ENCODE data around the gene GJD2.

GJD2 gene

GRCh38 chr15:34729886-34730285, 24.9 kb downstream of the GJD2 start:
- no peak for DNase-seq (ENCODE audit: low read depth)
- H3K4me3 ChIP-seq (ENCODE audit: low read length): no peak overlapping the region
- TF ChIP-seq, protein P1, sequence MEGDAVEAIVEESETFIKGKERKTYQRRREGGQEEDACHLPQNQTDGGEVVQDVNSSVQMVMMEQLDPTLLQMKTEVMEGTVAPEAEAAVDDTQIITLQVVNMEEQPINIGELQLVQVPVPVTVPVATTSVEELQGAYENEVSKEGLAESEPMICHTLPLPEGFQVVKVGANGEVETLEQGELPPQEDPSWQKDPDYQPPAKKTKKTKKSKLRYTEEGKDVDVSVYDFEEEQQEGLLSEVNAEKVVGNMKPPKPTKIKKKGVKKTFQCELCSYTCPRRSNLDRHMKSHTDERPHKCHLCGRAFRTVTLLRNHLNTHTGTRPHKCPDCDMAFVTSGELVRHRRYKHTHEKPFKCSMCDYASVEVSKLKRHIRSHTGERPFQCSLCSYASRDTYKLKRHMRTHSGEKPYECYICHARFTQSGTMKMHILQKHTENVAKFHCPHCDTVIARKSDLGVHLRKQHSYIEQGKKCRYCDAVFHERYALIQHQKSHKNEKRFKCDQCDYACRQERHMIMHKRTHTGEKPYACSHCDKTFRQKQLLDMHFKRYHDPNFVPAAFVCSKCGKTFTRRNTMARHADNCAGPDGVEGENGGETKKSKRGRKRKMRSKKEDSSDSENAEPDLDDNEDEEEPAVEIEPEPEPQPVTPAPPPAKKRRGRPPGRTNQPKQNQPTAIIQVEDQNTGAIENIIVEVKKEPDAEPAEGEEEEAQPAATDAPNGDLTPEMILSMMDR (conservative IDR thresholded peaks at IDR 0.05; ENCODE audit: low read depth, low read length): no peak

GRCh38 chr15:34729056-34729455, 25.7 kb downstream of the GJD2 start:
- TF ChIP-seq, protein P1 (conservative IDR thresholded peaks at IDR 0.05; ENCODE audit: low read depth, low read length): no peak
- no peak for DNase-seq (ENCODE audit: low read depth)
- no peak overlapping the region for H3K4me3 ChIP-seq (ENCODE audit: low read length)

DNA sequence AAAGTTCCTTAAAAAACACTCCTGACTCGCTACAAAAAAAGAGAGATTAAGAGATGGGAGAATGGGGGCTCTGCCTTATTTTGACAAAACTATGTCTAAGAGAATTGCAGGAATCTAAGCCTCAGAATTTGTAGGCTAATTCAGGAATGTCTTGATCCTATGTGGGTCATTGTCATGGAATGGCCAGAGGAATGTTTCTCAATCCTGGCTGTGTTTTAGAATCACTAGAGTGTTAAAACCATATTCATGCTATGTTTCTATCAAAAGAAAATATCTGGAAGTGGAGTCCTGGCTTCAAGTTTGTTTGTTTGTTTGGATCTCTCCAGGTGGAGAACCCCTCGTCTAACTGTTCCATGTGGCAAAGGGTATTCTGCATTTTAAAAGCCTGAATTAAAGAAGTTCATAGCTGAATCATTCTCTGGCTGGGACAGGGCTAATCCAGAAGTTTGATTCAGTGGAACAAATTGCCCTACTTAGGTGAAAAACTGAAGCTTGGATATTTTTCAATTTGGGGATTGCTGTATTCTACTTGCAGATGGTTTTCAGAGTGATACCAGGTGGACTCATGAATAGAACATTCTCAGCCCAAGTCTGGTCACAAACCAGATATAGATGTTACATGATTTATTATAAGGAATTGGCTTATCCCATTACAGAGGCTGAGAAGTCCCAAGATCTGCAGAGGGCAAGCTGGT, 28.2 kb downstream of the GJD2 start:
- TF ChIP-seq, protein P1 (conservative IDR thresholded peaks at IDR 0.05; ENCODE audit: low read depth, low read length): no peak
- H3K4me3 ChIP-seq (ENCODE audit: low read length): no peak overlapping the region
- DNase-seq (ENCODE audit: low read depth): peak; percentile 35

DNA sequence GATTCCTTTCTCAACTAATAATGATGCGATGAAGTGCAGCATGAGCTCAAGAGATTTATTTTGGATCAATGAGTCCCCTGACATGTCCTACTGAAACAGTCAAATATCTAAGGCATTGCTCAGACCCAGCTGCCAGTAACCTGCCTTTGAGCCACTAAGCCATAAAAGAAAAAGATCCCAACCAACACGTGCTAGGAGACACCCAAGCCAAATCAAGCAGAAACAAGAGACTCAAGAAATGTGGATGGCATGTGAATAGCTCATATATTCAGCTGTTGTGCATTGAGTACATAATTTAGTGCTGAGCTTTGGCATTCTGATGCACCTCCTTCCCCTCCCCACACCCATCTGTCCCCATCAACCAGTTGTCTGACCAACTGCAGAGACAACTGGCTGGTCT, 29.2 kb downstream of the GJD2 start:
- DNase-seq (ENCODE audit: low read depth): peak; percentile 38
- H3K4me3 ChIP-seq (ENCODE audit: low read length): no peak overlapping the region
- TF ChIP-seq, protein P1 (conservative IDR thresholded peaks at IDR 0.05; ENCODE audit: low read depth, low read length): no peak

- H3K4me3 ChIP-seq (ENCODE audit: low read length): no peak overlapping the region
- TF ChIP-seq, protein P1 (conservative IDR thresholded peaks at IDR 0.05; ENCODE audit: low read depth, low read length): no peak
Observed at GRCh38 chr15:34724481-34724880, 30.3 kb downstream of the GJD2 start.

DNA sequence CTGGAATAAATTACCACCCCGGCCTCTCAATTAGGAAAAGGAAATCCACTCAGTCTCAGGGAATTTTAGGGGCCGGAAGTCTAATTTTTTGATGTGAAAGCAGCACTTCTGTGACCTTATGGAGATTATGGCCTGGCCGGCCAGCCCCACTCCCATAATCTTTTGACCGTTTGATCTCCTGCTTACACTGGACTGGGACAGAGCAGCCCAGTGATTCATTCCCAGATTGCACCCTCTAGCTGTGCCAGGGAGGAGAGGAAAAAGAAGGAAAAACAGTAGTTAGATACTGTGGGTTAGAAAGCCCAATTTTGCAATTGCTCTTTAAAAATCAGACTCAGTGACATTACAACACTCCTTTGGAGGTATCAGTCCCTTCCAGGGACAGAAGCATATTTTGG, 32.4 kb downstream of the GJD2 start:
- TF ChIP-seq, protein P1 (conservative IDR thresholded peaks at IDR 0.05; ENCODE audit: low read depth, low read length): peak; percentile 10
- H3K4me3 ChIP-seq (ENCODE audit: low read length): peak overlapping the region; percentile 1
- DNase-seq (ENCODE audit: low read depth): peak; percentile 70

More at GRCh38 chr15:34724481-34724880, 30.3 kb downstream of the GJD2 start:
- no peak for DNase-seq (ENCODE audit: low read depth)

DNA sequence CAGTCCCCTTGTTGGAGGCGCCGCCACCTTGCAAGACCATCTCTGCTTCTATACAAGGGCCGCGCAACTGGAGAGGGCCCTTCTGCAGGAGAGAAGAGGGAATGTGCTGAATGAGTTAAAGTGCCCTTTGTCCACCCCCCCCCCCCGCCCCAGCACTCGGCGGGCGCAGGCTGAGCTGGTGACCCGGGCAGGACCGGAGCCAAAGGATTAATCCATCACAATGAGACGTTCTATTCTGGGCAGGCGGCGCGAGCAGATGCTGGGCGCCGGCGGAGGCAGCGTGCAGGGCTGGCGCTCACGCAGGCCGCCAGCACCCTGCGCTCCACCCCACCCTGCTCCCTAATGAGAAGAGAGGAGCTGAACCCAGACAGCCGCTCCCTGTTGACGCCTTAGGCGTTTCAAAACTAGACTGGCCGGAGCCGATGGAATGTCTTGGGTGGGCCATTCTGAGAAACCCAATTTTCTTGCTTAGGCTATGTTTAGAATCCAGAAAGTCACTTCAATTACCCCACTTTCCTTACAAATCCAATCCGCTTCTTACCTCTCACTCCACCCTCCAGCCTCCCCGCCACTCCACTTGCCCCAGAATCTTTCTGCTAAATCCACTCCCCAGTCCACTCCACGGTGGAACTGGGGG, 32.9 kb downstream of the GJD2 start:
- TF ChIP-seq, protein P1 (conservative IDR thresholded peaks at IDR 0.05; ENCODE audit: low read depth, low read length): no peak
- DNase-seq (ENCODE audit: low read depth): peak; percentile 94
- peak overlapping the region; percentile 1 for H3K4me3 ChIP-seq (ENCODE audit: low read length)

Data from retinal pigment epithelial cell (primary cell).